GM10266 (cell line): Measurements from ENCODE around the gene NECTIN1.

ENCODE experiments used
- DNase-seq: peaks from one replicate; pipeline ENCODE4 v3.0.0; 2012; ENCODE audit errors: extremely low spot score
- TF ChIP-seq, protein P1 (sequence below): IDR thresholded peaks from 2 replicates; pipeline ENCODE4 v1.5.1; 2012; ENCODE audit warnings: mild to moderate bottlenecking, low read depth; ENCODE audit not compliant: control insufficient read depth, insufficient read depth; ENCODE audit errors: missing control alignments

The NECTIN1 gene

DNA sequence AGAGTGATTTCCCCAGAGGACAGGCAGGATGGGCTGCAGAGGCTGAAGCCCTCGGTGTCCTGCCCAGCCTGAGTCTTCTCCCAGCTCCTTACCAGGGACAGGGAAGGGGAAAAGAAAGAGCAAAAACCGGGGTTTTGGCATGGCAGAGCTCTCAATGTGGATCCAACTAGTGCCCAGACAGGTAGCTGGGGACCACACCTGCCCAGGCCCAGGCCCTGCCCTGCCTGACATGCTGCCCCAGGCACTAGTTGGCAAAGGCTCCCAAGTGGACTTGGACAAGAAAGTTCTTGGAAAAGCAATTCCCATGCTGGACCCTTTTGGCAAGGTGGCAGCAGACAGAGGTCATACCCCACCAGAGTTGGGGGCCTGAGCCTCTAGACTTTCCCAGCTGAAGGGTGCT is 31.1 kb downstream of the NECTIN1 start:
- TF ChIP-seq, protein P1, sequence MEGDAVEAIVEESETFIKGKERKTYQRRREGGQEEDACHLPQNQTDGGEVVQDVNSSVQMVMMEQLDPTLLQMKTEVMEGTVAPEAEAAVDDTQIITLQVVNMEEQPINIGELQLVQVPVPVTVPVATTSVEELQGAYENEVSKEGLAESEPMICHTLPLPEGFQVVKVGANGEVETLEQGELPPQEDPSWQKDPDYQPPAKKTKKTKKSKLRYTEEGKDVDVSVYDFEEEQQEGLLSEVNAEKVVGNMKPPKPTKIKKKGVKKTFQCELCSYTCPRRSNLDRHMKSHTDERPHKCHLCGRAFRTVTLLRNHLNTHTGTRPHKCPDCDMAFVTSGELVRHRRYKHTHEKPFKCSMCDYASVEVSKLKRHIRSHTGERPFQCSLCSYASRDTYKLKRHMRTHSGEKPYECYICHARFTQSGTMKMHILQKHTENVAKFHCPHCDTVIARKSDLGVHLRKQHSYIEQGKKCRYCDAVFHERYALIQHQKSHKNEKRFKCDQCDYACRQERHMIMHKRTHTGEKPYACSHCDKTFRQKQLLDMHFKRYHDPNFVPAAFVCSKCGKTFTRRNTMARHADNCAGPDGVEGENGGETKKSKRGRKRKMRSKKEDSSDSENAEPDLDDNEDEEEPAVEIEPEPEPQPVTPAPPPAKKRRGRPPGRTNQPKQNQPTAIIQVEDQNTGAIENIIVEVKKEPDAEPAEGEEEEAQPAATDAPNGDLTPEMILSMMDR = no peak
- no peak for DNase-seq

DNA sequence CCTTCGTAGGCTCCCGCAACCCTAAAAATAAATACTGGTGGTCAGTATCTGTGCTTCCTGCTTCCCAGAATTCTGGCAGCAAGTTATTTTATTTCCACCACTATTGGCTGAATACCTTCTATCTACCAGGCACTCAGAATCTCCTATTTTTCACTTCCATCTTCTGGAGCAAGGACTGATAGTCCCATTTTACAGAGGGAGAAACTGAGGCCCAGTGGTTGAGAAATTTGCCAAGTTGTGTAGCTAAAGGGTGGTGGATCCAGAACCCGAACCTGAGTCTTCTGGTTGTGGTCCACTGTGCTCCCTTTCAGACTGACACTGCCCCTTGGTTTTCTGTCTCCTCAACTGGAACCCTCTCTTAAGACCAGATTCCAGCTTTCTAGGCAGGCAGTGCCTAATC is 31.6 kb downstream of the NECTIN1 start:
- TF ChIP-seq, protein P1 = no peak
- DNase-seq = no peak

- TF ChIP-seq, protein P1 = no peak
- no peak for DNase-seq
Measured at GRCh38 chr11:119696378-119697222, 32.4 kb downstream of the NECTIN1 start.

GRCh38 chr11:119694334-119694733 is 34.7 kb downstream of the NECTIN1 start:
- TF ChIP-seq, protein P1 = peak; percentile 37
- DNase-seq = peak; percentile 56

- no peak for DNase-seq
Measured at GRCh38 chr11:119693253-119693815, 35.7 kb downstream of the NECTIN1 start.

DNA sequence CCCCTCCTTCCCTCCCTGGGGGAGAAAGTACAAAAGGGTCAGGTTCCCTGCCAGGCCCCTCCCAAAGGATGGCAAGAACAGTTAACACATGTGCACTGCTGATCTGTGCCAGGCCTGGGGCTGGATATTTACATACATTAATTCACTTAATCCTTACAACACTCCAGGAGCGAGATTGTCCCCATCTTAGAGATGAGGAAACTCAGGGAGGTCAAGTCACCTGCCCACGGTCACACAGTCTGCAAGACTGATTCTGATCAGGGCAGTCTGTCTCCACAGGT is 36.5 kb downstream of the NECTIN1 start:
- TF ChIP-seq, protein P1 = no peak
- DNase-seq = no peak

More at GRCh38 chr11:119693253-119693815, 35.7 kb downstream of the NECTIN1 start:
- TF ChIP-seq, protein P1 = no peak
